ENCODE data around the gene KLHL17.
"Not testable (repeated sequence)": the region's sequence is repeated elsewhere in the genome, so short reads cannot be mapped to it uniquely, and the experiment has no call there.

The KLHL17 gene

GRCh38 chr1:975896-976683 is 15.7 kb downstream of the KLHL17 start:
- DNase-seq (ENCODE audit: low spot score) (no peak), ATAC-seq (ENCODE audit: low read depth) (peak; percentile 86)
- no peaks in the 10 kb centered on the region for H3K4me1 ChIP-seq (ENCODE audit: insufficient read depth, poor library complexity, severe bottlenecking)
- no peaks in the 10 kb centered on the region for H3K9me3 ChIP-seq (ENCODE audit: severe bottlenecking)
- H3K36me3 ChIP-seq (ENCODE audit: low read depth) = no peaks in the 10 kb centered on the region
- peak overlapping the region; percentile 29 for H3K4me3 ChIP-seq (ENCODE audit: severe bottlenecking)
- H3K27me3 ChIP-seq (ENCODE audit: insufficient read depth, poor library complexity, severe bottlenecking) = no peaks in the 10 kb centered on the region
- TF ChIP-seq CTCF (IDR thresholded peaks at IDR 0.05; ENCODE audit: poor library complexity, severe bottlenecking) = peak; percentile 79
- H3K27ac ChIP-seq (ENCODE audit: poor library complexity, severe bottlenecking) = peak overlapping the region; percentile 52

- not testable (repeated sequence) for H3K4me1 ChIP-seq (ENCODE audit: insufficient read depth, poor library complexity, severe bottlenecking); ATAC-seq (ENCODE audit: low read depth); H3K36me3 ChIP-seq (ENCODE audit: low read depth); H3K9me3 ChIP-seq (ENCODE audit: severe bottlenecking); H3K4me3 ChIP-seq (ENCODE audit: severe bottlenecking); H3K27ac ChIP-seq (ENCODE audit: poor library complexity, severe bottlenecking); H3K27me3 ChIP-seq (ENCODE audit: insufficient read depth, poor library complexity, severe bottlenecking); DNase-seq (ENCODE audit: low spot score)
Observed at GRCh38 chr1:976791-977190, 16.4 kb downstream of the KLHL17 start.

DNA sequence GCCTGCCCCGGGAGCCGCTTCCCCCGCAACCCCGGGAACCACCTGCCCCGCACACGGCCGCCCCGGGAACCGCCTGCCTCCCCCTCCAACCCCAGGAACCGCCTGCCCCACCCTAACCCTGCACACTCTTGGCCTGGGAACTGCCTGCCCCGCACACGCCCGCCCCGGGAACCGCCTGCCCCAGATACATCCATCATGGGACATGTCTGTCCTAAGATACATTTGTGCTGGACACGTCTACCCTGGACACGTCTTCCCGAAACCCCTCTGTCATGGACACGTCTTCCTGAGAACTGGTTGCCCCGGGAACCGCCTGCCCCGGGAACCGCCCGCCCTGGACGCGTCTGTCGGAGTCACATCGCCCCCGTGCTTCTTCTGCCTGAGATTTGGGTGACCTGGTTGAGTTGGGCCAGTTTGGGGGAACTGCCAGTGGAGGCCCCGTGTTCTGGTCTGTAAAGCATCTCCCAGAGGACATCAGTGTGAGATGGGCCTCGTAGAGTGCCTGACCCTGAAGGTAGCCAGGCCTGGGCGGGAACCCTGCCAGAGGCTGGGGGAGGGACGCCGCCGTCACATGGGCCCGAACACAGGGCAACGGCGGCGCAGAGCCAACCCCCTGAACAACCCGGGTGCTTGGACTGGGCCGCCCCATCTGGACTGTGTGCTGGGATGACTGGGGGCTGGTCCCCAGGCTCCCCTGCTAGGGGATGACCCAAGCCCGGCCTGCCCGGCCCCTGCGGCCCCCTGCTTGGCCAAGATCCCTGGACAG is 17.9 kb downstream of the KLHL17 start:
- ATAC-seq (ENCODE audit: low read depth) = no peak
- no peaks in the 10 kb centered on the region for H3K36me3 ChIP-seq (ENCODE audit: low read depth)
- no peaks in the 10 kb centered on the region for H3K4me1 ChIP-seq (ENCODE audit: insufficient read depth, poor library complexity, severe bottlenecking)
- H3K4me3 ChIP-seq (ENCODE audit: severe bottlenecking) = no peak overlapping the region
- H3K27ac ChIP-seq (ENCODE audit: poor library complexity, severe bottlenecking) = no peak overlapping the region
- TF ChIP-seq CTCF (IDR thresholded peaks at IDR 0.05; ENCODE audit: poor library complexity, severe bottlenecking) = no peak
- no peaks in the 10 kb centered on the region for H3K9me3 ChIP-seq (ENCODE audit: severe bottlenecking)
- H3K27me3 ChIP-seq (ENCODE audit: insufficient read depth, poor library complexity, severe bottlenecking) = peaks cover under 1% of the 10 kb centered on the region
- no peak for DNase-seq (ENCODE audit: low spot score)

- TF ChIP-seq CTCF (IDR thresholded peaks at IDR 0.05; ENCODE audit: poor library complexity, severe bottlenecking) = no peak
- Histone ChIP-seq H3K4me1 (ENCODE audit: insufficient read depth, poor library complexity, severe bottlenecking) (no peaks in the 10 kb centered on the region), H3K36me3 (ENCODE audit: low read depth) (no peaks in the 10 kb centered on the region), H3K27me3 (ENCODE audit: insufficient read depth, poor library complexity, severe bottlenecking) (peaks cover 5% of the 10 kb centered on the region), H3K4me3 (ENCODE audit: severe bottlenecking) (no peak overlapping the region), H3K27ac (ENCODE audit: poor library complexity, severe bottlenecking) (no peak overlapping the region), H3K9me3 (ENCODE audit: severe bottlenecking) (no peaks in the 10 kb centered on the region)
- no peak for ATAC-seq (ENCODE audit: low read depth)
- no peak for DNase-seq (ENCODE audit: low spot score)
Observed at GRCh38 chr1:978835-979743, 18.7 kb downstream of the KLHL17 start.

- no peak overlapping the region for H3K27ac ChIP-seq (ENCODE audit: poor library complexity, severe bottlenecking)
- H3K4me3 ChIP-seq (ENCODE audit: severe bottlenecking) = no peak overlapping the region
- no peaks in the 10 kb centered on the region for H3K4me1 ChIP-seq (ENCODE audit: insufficient read depth, poor library complexity, severe bottlenecking)
- H3K36me3 ChIP-seq (ENCODE audit: low read depth) = no peaks in the 10 kb centered on the region
- no peak for TF ChIP-seq CTCF (IDR thresholded peaks at IDR 0.05; ENCODE audit: poor library complexity, severe bottlenecking)
- no peak for ATAC-seq (ENCODE audit: low read depth)
- H3K9me3 ChIP-seq (ENCODE audit: severe bottlenecking) = no peaks in the 10 kb centered on the region
- DNase-seq (ENCODE audit: low spot score) = no peak
- H3K27me3 ChIP-seq (ENCODE audit: insufficient read depth, poor library complexity, severe bottlenecking) = peaks cover 5% of the 10 kb centered on the region
Observed at GRCh38 chr1:979744-980072, 19.3 kb downstream of the KLHL17 start.

All from RWPE2 (cell line).